SU-DHL-6 (cell line): Measurements from ENCODE around the gene ARID5B.

Experiments
- H2AFZ ChIP-seq: fragments of 200-600 bp; sonication (generic); 2 replicates; pipeline ENCODE4 v1.6.1; 2014; ENCODE audit warnings: low read depth, mild to moderate bottlenecking, moderate library complexity, mixed read lengths, antibody characterized with exemption, low read length; ENCODE audit not compliant: severe bottlenecking
- H3F3A ChIP-seq: fragments of 200-600 bp; shearing (Covaris generic); 2 replicates; pipeline ENCODE4 v1.6.0; 2016; ENCODE audit warnings: antibody characterized with exemption, mild to moderate bottlenecking; ENCODE audit not compliant: insufficient read depth
- H3K27ac ChIP-seq: fragments of 200-600 bp; sonication (generic); 2 replicates; pipeline ENCODE4 v1.5.1; 2016; ENCODE audit warnings: low read depth, mild to moderate bottlenecking, low read length, moderate library complexity, mixed read lengths
- H3K27me3 ChIP-seq: fragments of 200-600 bp; sonication (generic), shearing (Covaris generic); 2 replicates; pipeline ENCODE4 v1.6.0; 2014; ENCODE audit warnings: mild to moderate bottlenecking, low read length
- H3K36me3 ChIP-seq: fragments of 200-600 bp; sonication (generic); 2 replicates; pipeline ENCODE4 v1.6.1; 2014; ENCODE audit warnings: mild to moderate bottlenecking, low read length, mixed read lengths
- H3K4me2 ChIP-seq: fragments of 300-600, 200-600 bp; shearing (Covaris generic), sonication (generic); 2 replicates; pipeline ENCODE4 v1.6.0; 2014; ENCODE audit warnings: low read length, low read depth, mild to moderate bottlenecking; ENCODE audit not compliant: poor library complexity, severe bottlenecking
- H3K4me3 ChIP-seq: fragments of 200-600 bp; sonication (generic); 2 replicates; pipeline ENCODE4 v1.5.1; 2014; ENCODE audit warnings: antibody characterized with exemption, low read length, mild to moderate bottlenecking, mixed read lengths; ENCODE audit not compliant: insufficient read depth, poor library complexity, severe bottlenecking
- H3K79me2 ChIP-seq: fragments of 200-600 bp; sonication (generic); 2 replicates; pipeline ENCODE4 v1.6.1; 2014; ENCODE audit warnings: mild to moderate bottlenecking, low read length, moderate library complexity; ENCODE audit not compliant: insufficient read depth
- H3K9ac ChIP-seq: fragments of 200-600 bp; sonication (generic); 2 replicates; pipeline ENCODE4 v1.7.0; 2014; ENCODE audit warnings: mild to moderate bottlenecking, low read length
- H3K9me2 ChIP-seq: fragments of 200-600 bp; sonication (generic); replicated peaks from 2 replicates; pipeline ENCODE4 v1.6.1; 2014; ENCODE audit warnings: low read length; ENCODE audit not compliant: insufficient read depth
- H3K9me3 ChIP-seq: fragments of 200-600 bp; sonication (generic); 2 replicates; pipeline ENCODE4 v1.6.1; 2014; ENCODE audit warnings: low read length, mixed read lengths; ENCODE audit not compliant: insufficient read depth
- H4K20me1 ChIP-seq: fragments of 200-600 bp; sonication (generic); 2 replicates; pipeline ENCODE4 v1.6.1; 2014; ENCODE audit warnings: low read depth, mild to moderate bottlenecking, antibody characterized with exemption, low read length, moderate library complexity, mixed read lengths
- CTCF ChIP-seq: fragments of 200-600 bp; sonication (generic); IDR thresholded peaks from one replicate; pipeline ENCODE4 v1.5.1; 2017; ENCODE audit warnings: antibody characterized with exemption, mild to moderate bottlenecking, low read length, moderate library complexity; ENCODE audit not compliant: insufficient read depth, poor library complexity, severe bottlenecking
- EZH2phosphoT487 ChIP-seq: fragments of 200-600 bp; sonication (generic), shearing (Covaris generic); conservative IDR thresholded peaks from 2 replicates; pipeline ENCODE4 v1.6.1; 2018; ENCODE audit warnings: mild to moderate bottlenecking, antibody characterized with exemption, low read length, moderate library complexity, mixed read lengths

Gene ARID5B

DNA sequence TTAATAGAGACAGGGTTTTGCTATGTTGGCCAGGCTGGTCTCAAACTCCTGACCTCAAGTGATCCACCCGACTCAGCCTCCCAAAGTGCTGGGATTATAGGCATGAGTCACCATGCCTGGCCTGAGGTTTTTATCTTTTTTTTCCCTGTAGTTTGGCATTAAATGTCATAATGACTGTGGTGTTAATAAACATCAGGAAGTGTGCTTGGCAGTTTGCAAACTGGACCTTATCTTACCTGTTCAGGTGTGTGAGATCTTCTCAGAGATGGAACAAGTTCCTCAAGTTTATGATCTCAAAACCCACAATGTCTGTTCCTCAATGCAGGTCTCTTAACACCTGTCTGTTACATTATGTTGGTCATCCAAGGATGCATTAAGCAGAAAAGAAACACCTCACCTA, 80.0 kb downstream of the ARID5B start:
- peak overlapping the region; percentile 35 for H3K4me2 ChIP-seq
- H3K36me3 ChIP-seq = peaks cover 6% of the 10 kb centered on the region
- H3K9me2 ChIP-seq = no peaks in the 10 kb centered on the region
- H3K9ac ChIP-seq = peak overlapping the region; percentile 22; the same call in 1 of the 2 replicates
- peaks cover 75% of the 10 kb centered on the region for H3K79me2 ChIP-seq
- H4K20me1 ChIP-seq = no peaks in the 10 kb centered on the region
- no peaks in the 10 kb centered on the region for H3K27me3 ChIP-seq
- H3F3A ChIP-seq = peaks cover 56% of the 10 kb centered on the region
- TF ChIP-seq CTCF (no peak), EZH2phosphoT487 (no peak)
- no peak overlapping the region for H3K4me3 ChIP-seq
- no peaks in the 10 kb centered on the region for H3K9me3 ChIP-seq
- no peak overlapping the region for H2AFZ ChIP-seq
- peak overlapping the region; percentile 99 for H3K27ac ChIP-seq

DNA sequence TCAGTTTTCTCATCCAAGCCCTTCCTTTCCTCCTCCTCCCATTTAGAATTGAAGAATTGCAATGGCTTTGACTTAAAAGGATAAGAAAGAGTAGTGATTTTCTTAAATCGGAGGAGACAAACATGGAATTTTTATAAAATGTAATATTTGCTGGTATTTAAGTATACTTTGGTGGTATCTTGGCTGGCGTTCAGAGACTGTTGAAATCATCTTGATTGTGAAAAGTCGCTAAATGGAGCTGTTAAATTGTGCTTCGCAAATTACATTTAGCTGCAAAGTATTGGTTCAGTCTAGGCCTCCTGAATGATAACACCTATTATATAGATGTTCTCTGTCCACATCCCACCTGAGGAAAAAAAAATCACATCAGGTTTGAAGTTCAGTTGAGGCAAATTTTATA, 81.8 kb downstream of the ARID5B start:
- Histone ChIP-seq H3K79me2 (peaks cover 74% of the 10 kb centered on the region), H3K4me3 (no peak overlapping the region), H3K27me3 (no peaks in the 10 kb centered on the region), H3K9ac (no peak overlapping the region), H3K36me3 (peaks cover 4% of the 10 kb centered on the region; the same call in 1 of the 2 replicates), H4K20me1 (no peaks in the 10 kb centered on the region), H2AFZ (no peak overlapping the region), H3K4me2 (no peak overlapping the region), H3K9me3 (no peaks in the 10 kb centered on the region), H3K9me2 (no peaks in the 10 kb centered on the region), H3K27ac (peak overlapping the region; percentile 99), H3F3A (peaks cover 72% of the 10 kb centered on the region)
- no peak for TF ChIP-seq CTCF
- no peak for TF ChIP-seq EZH2phosphoT487

GRCh38 chr10:61984803-61985418, 83.4 kb downstream of the ARID5B start:
- H3K9me2 ChIP-seq = no peaks in the 10 kb centered on the region
- H3K4me2 ChIP-seq = peak overlapping the region; percentile 80
- H3K9me3 ChIP-seq = no peaks in the 10 kb centered on the region
- TF ChIP-seq CTCF = no peak
- no peak for TF ChIP-seq EZH2phosphoT487
- H4K20me1 ChIP-seq = no peaks in the 10 kb centered on the region
- H3K4me3 ChIP-seq = peak overlapping the region; percentile 16
- no peak overlapping the region for H2AFZ ChIP-seq
- H3K27me3 ChIP-seq = no peaks in the 10 kb centered on the region
- H3K36me3 ChIP-seq = no peaks in the 10 kb centered on the region
- H3F3A ChIP-seq = peaks cover 78% of the 10 kb centered on the region
- peaks cover 74% of the 10 kb centered on the region for H3K79me2 ChIP-seq
- peak overlapping the region; percentile 99 for H3K27ac ChIP-seq
- H3K9ac ChIP-seq = peak overlapping the region; percentile 51
